ENCODE results near the gene MED16.
A peak's percentile ranks its signal among the peaks of the same experiment; 100 is the strongest.
"Not testable (repeated sequence)": the region's sequence is repeated elsewhere in the genome, so short reads cannot be mapped to it uniquely, and the experiment has no call there.

Gene MED16

DNA sequence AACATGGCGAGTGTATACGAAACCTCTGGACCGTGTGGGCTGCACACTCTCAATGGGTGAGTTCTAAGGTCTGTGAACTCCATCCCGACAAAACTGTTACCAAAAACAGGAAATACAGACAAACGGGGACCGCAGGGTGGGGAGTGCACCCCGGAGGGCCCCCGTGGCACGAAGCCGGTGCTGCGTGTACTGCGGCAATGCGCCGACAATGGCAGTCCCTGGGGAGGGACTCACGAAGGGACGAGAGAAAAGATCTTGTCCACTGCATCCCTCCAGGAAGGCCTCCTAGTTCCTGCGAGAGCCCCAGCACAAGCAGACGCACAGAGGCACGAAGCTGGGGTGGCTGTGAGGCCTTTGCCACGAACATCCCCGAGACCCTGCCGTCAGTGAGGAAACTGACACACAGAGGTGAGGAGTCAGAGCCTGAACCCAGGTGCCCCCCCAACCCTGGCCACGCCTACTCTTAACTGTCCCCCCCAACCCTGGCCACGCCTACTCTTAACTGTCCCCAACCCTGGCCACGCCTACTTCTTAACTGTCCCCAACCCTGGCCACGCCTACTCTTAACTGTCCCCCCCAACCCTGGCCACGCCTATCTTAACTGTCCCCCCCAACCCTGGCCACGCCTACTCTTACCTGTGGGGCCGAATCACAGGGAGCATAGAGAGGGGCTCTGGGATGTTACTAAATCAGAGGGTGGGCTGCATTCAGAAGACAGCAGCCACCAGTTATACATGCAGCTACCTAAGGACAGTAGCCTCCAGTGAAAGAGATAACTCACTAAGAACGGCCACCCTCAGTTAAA is 4.2 kb downstream of the MED16 start:
- peak; percentile 69 for DNase-seq

DNA sequence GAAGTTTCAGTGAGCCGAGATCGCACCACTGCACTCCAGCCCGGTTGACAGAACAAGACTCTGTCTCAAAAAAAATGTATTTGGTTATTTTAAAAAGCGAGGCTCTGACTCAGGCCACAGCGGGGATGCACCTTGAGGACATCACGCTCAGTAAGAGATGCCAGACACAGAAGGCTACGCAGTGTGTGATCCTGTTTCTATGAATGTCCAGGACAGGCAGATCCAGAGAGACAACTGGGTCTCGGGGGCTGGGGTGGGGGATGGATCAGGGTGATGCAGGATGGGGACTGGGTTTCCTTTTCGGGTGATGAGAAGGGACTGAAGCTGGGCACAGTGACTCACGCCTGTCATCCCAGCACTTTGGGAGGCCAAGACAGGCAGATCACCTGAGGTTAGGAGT is 5.4 kb downstream of the MED16 start:
- DNase-seq, result no peak

DNA sequence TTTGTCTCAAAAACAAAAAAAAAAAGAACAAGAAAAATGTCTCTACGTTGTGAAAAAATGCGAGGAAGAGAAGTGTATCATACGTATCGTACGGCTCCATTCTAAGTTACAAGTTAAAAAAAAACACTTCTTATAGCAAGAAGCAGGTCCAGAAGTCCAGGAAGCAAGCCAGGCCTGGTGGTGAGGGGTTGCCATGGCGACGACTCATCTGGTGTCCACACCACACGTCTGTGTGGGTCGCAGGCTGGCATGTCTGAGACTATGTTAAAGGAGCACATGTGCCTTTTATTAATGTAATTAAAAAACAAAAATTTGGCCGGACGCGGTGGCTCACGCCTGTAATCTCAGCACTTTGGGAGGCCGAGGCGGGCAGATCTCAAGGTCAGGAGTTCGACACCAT is 5.9 kb downstream of the MED16 start:
- DNase-seq, result no peak

DNA sequence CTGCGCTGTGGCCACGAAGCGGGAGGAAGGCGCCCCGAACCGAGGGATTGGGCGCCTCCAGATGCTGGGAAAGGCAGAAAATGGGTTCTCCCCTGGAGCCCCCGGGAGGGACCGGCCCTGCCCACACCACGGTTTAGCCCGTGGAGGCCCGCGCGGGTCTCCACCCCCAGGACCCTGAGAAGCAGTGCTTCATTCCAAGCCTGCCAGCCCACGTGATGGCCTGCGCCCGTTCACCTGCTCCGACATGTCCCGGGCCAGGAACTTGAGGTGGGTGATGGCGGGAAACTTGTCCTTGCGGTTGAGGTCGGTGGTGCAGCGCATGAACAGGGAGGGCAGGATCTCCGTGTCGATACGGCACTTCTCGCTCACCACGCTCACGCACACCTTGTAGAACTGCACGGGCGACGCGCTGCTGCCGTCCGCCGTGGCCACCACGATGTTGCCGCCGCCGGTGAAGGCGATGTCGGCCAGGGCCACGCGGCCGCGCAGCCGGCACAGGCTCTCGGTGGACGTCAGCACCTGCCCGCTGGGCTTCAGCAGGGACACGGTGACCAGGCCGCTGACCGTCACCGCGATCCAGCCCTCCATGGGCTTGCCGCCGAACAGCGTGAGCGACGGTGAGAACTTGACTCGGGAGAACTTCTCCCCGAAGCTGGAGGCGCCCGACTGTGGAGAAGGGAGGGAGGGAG is 7.3 kb downstream of the MED16 start:
- no peak for DNase-seq

DNA sequence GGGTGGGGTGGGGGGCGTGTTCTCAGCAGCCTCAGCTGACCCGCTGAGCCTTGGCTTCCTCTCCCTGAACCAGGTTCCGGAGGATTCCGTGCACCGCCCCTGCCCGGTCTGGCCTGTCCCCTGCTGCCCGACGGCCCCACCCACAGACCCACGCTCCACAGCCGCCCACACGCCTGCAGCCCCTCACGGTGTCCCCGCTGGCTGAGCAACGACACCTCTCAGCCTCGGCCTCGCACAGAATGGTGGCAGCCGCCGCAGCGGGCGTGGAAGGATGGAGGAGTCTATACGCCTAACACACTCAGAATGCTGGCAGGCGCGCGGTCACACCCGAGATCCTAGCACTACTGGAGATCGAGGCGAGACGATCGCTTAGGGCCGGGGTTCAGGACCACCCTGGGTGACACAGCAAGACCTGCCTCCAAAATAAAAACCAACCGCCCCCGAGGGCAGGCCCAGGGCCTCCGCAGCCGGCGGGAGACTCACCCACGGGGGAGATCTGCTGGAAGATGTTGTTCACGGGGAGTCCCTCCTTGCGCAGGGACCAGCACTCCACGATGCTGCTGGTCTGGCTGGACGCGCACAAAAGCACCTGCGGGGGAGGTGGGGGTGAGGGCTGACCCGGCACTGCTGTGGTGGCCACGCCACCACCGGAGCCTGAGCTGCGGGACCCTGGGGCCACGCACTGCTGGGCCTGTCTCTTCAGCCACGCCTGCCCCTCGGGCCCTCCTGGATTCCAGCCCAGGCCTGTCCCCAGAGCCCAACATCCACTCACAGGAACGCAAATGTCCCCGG is 8.4 kb downstream of the MED16 start:
- no peak for DNase-seq

DNA sequence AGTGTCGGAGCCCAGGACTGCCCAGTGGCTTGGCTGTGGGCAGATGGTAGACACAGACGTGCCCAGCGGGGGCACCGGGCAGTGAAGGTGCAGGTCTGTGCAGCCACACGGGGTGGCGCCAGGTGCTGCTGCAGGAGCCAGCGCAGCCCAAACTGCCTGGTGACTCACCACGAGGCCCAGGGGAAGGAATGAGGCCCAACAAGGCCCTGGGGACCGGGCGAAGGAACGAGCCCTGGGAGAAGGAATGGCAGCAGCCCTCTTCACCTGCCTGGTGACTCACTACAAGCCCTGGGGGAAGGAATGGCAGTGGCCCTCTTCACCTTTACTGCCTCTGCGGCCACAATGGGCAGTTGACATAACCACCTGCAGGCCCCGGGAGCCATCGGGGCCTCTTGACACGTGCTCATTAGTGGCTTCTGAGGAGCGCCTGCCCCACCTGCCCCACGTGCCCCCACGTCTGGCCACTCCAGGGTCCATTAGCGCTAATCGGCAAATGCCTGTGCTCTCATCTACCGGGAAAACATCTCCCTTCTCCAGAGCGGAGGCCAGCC is 9.3 kb downstream of the MED16 start:
- no peak for DNase-seq

DNA sequence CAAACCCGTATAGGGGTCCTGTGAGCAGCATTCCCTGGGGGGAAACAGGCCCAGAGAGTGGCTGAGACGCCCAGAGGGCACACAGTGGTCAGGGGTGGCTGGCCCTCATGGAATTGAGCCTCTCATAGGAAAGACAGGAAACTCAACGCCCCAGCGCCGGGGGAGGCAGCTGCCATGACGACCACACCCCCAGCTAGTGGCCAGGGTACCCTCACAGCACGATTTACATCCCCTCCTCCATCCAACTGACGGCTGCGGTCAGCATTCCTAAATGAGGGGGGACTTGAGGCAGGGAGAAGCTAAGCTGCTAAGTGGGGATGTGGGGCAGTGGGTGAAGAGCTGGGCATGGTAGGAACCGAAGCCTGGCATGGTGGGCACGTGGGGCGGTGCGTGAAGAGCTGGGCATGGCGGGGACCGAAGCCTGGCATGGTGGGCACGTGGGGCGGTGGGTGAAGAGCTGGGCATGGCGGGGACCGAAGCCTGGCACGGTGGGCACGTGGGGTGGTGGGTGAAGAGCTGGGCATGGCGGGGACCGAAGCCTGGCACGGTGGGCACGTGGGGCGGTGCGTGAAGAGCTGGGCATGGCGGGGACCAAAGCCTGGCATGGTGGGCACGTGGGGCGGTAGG is 10.0 kb downstream of the MED16 start:
- DNase-seq, result no peak

DNA sequence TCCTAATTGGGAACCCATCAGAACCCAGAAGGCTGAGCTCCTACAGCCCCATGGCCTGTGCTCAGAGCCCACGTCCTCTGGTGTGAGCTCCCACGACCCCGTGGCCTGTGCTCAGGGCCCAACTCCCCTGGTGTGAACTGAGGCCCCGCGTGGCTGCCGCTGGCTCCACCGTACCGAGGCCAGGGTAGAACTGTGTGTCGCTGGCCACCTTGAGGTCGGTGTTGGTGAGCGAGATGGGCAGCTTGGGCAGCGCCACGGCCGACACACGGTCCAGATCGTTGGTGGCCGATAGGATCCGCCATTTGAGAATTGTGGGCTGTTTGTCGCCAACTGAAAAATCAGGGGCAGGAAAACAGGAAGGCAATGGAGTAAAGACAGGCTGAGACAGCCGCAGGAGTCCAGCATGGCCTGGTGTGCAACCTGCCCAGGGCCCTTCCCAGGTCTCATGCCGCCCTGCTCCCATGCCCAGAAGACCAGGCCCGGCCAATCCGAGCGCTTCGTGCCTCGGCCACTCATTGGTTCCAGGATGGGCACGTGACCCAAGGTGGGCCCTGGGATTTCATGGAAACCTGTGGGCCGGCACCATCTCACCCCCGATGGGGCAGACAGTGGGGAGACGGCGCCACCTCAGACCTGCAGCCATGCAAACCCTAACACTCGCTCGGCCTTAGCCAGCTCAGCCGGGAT is 11.5 kb downstream of the MED16 start:
- no peak for DNase-seq

DNA sequence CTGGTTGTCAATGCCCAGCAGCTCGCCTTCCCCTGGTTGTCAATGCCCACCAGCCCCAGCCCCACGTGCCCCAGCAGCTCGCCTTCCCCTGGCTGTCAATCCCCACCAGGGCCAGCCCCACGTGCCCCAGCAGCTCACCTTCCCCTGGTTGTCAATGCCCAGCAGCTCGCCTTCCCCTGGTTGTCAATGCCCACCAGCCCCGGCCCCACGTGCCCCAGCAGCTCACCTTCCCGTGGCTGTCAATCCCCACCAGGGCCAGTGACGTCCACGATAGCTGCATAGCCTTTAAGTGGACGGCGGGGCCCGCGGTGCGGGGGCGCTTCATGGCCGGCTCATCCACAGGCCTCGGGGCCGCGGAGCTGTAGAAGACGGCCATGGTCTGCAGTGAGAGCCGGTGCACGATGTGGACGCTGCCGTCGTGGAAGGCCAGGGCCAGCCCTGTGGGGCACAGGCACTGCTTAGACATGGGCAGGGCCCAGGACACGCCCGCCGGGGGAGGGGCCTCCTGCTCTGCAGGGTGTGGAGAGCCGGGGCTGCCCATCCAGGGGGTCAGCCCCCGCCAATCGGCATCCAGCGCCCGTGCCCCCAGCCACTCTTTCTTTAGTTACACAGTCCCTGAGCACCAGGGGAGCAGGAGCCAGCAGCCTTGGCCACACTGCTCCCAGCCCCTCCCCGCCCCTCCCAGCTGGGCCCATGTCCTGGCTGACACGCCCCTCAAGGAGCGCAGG is 13.1 kb downstream of the MED16 start:
- DNase-seq, result no peak

DNA sequence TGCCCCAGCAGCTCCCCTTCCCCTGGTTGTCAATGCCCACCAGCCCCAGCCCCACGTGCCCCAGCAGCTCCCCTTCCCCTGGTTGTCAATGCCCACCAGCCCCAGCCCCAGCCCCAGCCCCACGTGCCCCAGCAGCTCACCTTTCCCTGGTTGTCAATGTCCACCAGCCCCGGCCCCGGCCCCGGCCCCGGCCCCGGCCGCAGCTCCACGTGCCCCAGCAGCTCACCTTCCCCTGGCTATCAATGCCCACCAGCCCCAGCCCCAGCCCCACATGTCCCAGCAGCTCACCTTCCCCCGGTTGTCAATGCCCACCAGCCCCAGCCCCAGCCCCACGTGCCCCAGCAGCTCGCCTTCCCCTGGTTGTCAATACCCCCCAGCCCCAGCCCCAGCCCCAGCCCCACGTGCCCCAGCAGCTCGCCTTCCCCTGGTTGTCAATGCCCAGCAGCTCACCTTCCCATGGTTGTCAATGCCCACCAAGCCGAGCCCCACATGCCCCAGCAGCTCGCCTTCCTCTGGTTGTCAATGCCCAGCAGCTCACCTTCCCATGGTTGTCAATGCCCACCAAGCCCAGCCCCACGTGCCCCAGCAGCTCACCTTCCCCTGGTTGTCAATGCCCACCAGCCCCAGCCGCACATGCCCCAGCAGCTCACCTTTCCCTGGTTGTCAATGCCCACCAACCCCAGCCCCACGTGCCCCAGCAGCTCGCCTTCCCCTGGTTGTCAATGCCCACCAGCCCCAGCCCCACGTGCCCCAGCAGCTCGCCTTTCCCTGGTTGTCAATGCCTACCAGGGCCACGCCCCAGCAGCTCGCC is 14.0 kb downstream of the MED16 start:
- not testable (repeated sequence) for DNase-seq

DNA sequence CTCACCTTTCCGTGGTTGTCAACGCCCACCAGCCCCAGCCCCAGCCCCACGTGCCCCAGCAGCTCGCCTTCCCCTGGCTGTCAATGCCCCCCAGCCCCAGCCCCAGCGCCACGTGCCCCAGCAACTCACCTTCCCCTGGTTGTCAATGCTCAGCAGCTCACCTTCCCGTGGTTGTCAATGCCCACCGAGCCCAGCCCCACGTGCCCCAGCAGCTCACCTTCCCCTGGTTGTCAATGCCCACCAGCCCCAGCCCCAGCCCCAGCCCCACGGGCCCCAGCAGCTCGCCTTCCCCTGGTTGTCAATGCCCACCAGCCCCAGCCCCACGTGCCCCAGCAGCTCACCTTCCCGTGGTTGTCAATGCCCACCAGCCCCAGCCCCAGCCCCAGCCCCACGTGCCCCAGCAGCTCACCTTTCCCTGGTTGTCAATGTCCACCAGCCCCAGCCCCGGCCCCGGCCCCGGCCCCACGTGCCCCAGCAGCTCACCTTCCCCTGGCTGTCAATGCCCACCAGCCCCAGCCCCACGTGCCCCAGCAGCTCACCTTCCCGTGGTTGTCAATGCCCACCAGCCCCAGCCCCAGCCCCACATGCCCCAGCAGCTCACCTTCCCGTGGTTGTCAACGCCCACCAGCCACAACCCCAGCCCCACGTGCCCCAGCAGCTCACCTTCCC is 14.9 kb downstream of the MED16 start:
- DNase-seq, result not testable (repeated sequence)

DNA sequence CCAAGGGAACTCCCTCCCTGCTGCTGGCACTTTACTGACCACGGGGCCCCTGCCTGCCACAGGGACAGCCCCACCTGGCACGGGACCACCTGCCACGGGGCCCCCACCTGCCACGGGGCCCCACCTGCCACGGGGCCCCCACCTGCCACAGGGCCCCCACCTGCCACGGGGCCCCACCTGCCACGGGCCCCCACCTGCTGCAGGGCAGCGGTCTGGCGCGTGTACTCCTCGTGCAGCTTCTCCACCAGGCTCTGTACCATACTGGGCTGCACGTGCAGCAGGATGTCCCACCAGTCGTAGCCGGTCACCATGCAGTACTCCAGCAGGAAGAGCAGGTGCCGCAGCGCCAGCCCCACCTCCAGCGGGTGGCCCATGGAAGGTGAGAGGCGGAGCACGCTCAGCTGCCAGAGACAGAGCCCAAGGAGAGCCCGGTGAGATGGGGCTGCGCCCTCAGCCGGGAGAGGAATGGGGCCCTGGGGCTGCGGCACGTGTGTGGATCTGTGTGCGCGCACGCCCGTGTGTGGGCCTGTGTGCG is 16.1 kb downstream of the MED16 start:
- DNase-seq, result no peak

DNA sequence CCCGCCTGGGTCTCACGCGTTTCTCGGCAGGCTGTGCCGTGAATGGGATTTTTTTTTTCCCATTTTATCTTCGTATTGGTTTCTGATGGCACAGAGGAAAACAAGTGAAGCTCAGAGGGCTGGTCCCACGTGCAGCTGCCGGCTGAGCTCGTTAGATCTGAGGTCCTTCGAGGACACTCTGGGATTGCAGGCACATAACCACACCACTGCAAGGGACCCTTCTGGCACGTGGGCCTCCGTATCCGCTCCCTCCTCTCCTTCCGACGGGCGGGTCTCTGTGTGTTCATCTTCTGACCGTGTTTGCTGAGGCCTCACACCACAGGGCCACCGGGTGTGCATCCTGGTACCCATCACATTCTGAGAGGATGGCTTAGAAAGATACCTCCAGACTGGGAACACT is 16.9 kb downstream of the MED16 start:
- DNase-seq, result no peak

DNA sequence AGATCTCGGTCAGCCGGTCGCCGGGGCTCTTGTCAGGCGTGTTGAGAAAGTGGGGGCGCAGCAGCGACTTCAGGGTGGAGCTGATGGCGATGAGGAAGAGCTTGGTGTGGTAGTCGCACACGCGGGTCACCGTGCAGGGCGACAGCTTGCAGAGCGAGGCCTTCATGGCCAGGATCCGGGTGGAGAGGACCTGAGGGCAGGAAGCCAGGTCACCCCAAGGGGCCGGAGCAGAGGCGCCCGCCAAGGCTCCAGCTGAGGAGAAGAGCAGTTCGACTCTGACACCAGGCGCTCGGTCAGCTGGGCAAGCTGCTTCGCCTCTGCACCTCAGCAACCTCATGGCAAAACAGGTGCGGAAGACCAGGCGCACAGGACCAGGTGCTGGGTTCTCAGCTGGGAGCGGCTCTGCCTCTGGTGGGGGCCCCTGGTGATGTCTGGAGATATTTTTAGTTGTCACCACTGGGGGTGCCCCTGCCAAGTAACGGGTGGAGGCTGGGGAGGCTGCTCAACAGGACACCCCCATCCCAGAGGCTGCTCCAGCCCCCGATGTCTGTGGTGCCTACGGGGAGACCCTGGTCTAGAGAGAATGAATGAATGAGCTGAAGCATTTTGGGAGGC is 17.6 kb downstream of the MED16 start:
- DNase-seq, result no peak

DNA sequence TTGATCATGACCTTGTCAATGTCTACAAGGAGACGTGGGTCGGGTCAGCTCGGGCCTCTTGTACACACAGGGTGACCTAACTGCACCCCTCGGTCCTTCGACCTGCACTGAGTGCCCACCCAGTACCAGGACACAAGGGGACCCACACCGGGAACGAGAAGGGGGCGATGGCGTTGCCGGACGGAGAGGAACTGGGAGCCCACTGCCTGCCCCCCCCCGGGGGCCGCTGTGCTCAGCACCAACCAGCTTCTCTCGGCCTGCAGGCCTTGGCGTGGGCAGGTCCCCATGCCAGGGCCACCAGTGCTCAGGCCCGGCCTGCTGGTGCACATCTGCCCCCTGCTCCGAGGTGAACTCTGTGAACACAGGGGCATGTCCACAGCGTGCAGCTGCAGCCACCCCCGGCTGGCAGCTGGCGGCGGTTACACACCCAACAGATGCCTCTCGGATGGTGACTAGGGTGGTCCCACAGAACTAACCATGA is 19.4 kb downstream of the MED16 start:
- DNase-seq, result no peak

DNA sequence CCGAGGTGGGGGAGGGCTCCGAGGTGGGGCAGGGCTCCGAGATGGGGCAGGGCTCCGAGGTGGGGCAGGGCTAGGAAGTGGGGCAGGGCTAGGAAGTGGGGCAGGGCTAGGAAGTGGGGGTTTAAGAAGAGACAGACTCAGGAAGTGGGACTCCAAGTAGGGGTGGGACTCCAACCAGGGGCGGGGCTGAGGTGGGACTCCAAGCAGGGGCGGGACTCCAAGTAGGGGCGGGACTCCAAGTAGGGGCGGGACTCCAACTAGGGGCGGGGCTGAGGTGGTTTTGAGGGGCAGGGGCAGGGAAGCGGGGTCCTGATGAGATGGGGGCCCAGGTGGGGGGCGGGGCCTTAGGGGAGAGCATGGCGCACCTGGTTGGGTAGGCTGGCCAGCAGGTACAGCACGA is 19.9 kb downstream of the MED16 start:
- DNase-seq, result peak; percentile 67

DNA sequence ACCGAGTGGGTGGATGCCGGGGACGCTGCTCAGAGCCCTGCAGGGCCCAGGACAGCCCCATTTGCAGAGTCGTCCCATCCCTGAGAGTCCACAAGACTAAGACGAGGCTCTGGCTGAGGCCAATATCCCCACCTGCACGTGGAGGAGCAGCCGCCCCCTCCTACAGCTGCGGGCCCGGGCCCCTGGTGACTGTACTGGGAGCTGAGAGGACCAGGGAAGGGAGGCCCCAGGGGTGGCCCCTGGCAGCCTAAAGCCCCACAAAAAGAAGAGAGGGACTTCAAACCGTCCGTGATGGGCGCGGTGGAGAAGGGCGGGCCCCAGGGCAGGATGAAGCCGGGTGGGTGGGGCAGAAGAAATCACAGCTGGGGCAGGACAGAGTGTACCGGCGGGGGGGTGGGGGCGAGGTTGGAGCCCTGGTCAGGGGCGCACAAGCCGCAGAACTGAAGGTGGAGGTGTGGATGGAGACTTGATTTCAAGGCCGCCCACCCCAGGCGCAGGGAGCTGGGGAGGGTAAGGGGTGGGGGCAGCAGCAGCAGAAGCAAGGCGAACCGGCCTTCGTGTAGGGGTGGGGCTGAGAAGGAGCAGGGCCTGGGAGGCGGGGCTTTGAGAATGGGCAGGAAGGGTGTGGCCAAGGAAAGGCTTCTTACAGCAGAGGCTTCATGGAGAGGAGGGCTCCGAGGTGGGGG is 20.6 kb downstream of the MED16 start:
- DNase-seq, result peak; percentile 91

DNA sequence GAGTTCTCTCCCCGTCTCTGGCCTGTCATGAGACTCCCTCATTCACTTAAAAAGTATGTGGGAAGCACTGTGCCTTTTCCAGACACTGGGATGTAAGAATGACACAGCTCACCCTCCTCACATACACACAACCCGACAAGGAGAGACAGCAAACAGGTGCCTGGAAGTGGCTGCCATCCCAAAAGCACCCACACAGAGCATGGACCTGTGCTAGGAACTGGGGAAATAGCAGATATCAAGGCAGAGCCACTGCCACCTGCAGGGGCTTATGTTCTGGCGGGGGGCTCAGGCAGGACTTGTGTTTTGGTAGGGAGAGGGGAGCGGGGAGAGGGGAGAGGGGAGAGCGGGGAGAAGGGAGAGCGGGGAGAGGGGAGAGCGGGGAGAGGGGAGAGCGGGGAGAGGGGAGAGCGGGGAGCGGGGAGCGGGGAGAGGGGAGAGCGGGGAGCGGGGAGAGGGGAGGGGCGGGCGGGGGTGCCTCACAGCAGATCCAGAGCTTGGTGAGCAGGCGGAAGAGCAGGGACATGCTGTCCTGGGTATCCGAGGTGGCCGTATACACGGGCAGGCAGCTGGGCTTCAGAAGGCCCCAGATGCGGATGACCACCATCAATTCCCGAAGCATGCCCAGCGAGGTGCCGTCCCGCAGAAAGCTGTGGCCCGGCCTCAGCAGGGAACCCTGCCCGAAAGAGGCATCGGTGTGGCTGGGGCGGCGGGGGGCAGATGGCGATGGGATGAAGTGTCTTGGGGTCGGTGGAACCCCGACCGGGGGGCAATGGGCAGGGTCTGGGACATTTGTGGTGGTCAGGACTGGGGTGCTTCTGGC is 21.3 kb downstream of the MED16 start:
- DNase-seq, result no peak

All from hematopoietic multipotent progenitor cell treated with erythropoietin and hydrocortisone succinate and interleukin-3 and kit ligand, for 8 days (in vitro differentiated cells).